T-helper 2 cell treated with Interferon-gamma antibody and Interleukin-4, amounts not matched to agents 100 ng/mL and 5 ng/mL, for 36 hours (primary cell): ENCODE data around the gene COG5. TPM values are rescaled to one million over a fixed set of nuclear protein-coding genes. Genes with fewer than 3 reads are reported as not detected.
"Not testable (repeated sequence)": the region's sequence is repeated elsewhere in the genome, so short reads cannot be mapped to it uniquely, and the experiment has no call there.

Experiments used
- intact Hi-C: fragments of 100-400 bp; cut with micrococcal nuclease; formaldehyde crosslinking; loops from one replicate; pipeline ENCODE4 v1.15.1; 2023
- total RNA-seq: library from RNA; stranded (reverse); gene quantifications from 2 replicates; pipeline ENCODE4 v1.2.3, GENCODE V29; 2022

The COG5 gene
- total RNA-seq, 1 donor from 2014 or later: 35.9 TPM

DNA sequence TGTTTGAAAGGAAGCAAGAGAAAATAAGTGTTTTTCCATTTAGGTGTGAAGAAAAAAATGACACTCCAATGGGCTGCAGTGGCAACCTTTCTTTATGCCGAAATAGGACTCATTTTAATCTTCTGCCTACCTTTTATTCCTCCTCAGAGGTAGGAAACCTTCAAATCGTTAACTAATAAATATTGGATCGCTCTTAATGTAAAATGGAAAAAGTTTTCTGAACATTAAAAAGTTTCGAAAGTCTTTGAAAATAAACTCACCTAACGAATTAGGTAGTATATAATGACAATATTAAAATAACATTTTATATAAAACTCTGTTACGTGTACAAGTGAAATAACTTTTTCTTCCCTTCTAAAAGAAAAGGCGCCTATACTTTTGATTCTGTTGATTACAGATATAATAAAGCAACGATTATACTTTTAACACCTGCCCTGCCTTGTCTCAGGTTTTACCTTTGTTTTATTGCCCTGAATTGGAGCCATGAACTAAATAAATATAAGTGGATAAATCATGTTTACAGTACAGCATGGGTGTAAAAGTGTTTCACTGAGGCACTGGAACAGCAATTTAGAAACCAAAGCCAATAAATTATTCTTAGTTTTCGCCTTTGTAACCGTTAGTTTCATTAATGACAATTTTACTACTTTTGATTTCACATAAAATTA lies 17.1 kb upstream of the COG5 start:
- intact Hi-C loops: loop anchor here (1.0 to 5.0 kb wide), 7 partner anchors 18 to 412 kb away; partner anchors contain the start of genes COG5, DLD, DUS4L and HBP1

DNA sequence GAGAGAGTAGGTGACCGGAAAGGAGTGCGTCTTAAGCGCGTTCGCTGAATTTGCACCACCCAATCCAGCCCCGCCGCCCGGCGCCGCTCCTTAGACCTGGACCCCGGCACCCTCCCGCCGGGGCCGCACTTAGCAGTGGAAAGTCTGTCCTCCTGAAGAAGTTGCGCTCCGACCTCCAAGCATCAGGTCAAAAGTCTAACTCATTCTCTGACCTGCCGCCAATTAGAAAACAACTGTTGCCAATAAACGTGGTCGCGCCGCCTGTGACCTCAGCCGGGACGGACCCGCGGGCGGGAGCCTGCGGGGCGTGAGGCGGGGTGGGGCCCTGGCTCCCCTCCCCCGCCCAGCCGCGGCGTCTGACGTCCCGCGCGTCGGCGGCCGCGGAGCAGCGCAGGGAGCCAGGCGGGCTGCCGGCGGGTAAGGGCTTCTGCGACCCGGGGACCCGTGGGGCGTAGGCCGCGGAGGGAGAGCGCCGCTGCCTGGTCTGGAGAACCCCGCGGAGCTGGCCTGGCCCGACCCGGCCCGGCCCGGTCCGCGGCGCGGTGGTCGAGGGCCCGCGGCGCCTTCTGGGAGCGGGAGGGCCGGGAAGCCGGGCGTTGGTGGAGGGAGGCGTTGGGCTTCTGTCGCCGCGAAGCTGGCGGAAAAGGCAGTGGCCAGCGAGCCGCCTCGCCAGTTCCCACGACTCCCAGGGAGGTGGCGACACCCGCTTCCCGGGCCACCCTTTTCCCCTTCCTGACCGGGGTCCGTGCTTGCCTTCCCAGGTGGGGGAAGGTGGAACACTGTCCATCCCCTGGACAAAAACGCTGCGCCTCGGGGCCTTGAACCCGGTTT lies 16.4 kb upstream of the COG5 start, which contains the start of gene BCAP29:
BCAP29 (plus strand) TSS at position 362 of the 831 bp plus-strand sequence. CDS start 527 bp downstream, outside the sequence.
- intact Hi-C loops: loop anchor here (1.0 to 5.0 kb wide), 7 partner anchors 17 to 411 kb away; partner anchors contain the start of genes COG5, DLD, DUS4L and HBP1

DNA sequence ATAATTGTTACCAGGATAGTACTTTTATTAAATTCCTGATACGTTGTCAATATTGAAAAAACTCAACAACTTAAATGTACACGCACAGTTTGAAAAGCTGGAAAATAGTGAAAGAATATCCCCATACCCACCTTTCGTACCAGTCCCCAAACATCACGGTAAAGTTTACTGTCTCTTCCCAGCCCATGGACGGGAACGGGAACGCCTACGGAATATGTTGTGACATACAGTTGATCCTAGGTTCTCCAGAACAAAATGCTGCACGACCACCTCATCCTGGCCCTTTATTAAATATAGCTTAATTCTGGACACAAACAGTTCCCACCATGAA lies 15.8 kb upstream of the COG5 start:
- intact Hi-C loops: no loop called here

DNA sequence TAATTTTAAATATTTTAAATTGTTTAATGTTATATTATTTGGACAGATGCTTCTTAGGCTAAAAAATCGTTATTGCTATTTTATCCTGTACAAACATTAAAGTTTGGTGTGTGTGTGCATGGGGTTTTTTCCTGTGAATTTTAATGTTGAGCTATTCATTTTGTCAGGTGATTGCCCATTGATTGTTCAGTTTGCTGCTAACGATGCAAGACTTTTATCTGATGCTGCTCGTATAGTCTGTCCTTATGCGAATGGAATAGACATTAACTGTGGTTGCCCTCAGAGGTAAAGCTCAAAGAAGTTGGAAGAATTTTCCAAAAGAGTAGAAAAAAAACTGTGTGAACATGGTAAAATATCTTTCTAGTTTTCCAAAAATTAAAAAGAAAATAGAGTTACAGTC lies 9.8 kb upstream of the COG5 start:
- intact Hi-C loops: no loop called here

DNA sequence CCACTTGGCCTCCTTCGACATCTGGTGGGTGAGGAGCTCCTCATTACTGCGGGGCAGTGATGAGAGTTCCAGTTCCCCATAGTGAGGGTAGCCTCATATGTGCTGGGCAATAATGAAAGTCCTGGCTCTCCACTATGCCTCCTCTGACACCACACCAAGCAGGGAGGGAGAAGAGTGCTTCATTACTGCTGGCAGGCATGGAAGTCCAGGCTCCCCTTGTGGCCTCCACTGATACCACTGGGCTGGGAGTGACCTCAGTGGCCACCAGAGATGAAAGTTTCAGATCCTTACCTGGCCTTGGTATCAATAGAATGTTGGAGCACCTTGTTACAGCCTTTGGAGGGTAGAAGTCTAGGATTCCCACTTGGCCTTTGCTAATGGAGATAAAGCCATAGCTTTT lies 6.6 kb upstream of the COG5 start:
- intact Hi-C loops: no loop called here

DNA sequence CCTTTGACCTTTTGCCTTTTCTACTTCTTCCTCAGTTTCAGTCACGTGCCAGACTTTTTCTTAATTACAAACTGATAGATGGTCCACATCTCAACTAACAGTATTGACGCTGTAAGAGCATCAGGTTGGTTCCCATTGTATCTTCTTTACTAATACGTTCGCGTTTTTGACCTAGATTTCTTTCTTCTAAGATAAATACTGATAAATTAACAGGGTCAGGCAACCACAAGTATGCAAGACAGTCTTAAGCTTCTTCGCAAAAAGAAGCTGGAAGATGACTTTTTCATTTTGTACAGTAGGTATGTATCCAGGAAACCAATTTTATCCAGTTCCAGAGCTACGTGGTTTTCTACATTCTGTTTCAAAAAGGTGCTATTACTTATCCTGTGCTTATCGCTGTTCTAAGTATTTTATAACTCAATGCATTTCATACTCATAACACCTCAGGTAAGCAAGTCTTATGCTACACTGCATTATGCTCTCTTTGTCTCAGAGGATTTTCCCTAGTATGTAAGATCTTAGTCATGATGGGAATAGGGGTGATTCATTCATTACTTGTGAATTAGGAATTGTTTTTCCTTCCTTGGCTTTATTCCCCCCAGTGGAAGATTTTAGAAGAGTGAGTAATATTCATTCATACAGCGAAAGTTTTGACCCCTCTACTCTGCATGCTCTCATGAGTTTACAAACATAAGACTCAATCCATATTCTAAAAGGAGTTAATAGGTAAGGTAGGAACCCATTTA lies 1.0 kb upstream of the COG5 start:
- intact Hi-C loops: loop anchor here (1.0 to 5.0 kb wide), 2 partner anchors 161 to 1003 kb away; partner anchors contain the start of genes DNAJB9 and THAP5

DNA sequence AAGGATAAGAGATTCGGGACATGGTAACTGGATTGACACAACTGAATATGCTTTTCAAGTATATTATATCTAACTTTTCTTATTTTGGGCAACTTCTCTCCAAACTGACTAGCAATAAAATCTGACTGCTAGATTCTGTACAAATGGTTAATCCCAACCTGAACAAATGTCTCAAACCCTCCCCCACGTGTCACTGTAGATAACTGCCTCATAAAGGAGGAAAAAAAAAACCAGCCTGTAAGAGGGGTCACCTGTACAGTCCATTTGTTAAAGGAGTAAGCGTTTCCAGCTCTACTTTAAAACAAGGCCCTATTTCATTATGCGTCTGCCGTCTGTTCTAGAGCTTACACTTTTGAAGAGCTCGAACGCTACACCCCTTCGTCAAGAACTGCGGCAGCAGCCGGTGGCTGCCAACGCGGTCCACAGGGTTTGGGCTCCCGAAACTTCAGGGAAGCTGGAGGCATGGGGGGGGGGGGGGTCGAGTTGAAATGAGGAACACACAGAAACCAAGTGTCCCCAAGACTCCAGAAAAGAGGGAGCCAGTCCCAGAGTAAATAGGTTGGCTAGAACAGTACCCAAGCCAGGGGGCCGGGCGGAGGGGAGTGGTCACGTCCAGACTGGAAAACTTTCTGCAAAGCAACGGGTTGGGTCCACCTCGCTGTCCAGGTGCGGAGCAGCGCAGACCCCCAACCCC lies 492 bp downstream of the COG5 start:
- intact Hi-C loops: loop anchor here (1.0 to 5.0 kb wide), 6 partner anchors 17 to 1004 kb away; partner anchors contain the start of genes BCAP29, DLD, DNAJB9 and THAP5

DNA sequence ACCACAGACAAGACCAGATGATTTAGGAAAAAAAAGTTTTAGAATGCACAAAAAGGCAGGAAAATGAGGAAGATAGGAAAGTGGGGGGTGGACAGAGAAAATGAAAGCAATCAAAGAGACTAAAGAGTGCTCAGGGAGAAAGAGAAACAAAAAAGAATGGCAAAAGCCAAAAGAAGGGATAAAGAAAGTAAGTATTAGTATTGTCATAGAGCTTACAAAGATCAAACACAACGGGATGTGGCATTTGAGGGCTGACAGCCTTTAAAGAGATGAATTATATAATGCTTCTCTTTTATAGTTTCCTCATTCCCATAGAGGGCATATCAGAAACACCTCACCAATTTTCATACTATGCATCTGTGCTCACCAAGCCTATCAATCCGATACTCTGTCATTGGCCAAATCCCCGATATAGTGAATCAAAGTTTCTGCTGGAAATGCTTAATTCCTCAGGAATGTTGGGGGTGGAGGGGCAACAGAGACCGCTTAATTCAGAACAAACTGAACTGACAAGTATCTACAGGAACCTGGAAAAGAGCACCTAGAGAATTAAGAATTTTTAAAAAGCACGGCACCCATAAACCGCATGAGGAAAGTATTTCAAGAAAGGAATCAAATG lies 2.7 kb downstream of the COG5 start:
- intact Hi-C loops: loop anchor here (5.0 kb wide), 1 partner anchor 1006 kb away; the partner anchor contains the start of genes DNAJB9 and THAP5

DNA sequence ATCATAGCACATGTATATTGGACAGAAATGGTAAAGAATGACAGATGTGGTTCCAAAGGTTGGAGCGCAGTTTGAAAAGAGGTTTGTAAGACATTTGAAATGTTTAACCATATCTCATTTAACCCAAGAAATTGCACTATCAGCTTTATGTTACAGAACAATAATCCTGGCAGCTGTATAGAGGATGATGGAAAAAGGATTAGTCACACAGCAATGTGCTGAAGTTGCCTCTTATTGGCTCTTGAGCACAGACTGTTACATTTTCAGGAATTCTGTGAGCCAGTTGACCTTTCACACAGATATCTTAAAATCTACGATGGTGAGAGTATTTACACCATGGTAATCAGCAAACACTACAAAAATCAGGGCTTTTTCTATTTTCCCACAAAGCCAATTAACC lies 3.9 kb downstream of the COG5 start:
- intact Hi-C loops: loop anchor here (5.0 kb wide), 1 partner anchor 1007 kb away; the partner anchor contains the start of genes DNAJB9 and THAP5

DNA sequence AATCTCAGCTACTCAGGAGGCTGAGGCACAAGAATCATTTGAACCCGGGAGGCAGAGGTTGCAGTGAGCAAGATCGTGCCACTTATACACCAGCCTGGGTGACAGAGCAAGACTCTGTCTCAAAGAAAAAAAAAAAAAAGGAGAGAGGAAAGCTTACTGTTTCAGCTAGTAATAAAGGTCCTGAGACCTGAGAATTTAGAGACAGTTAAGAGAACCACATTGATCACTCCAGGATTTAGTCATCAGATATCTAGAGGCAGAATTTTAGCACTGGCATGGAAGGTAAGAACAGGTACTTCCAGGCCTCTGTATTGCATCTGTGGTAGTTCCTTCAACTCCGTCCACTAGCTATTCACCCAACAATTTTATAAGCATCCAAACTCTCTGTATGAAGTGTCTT lies 7.8 kb downstream of the COG5 start:
- intact Hi-C loops: no loop called here

DNA sequence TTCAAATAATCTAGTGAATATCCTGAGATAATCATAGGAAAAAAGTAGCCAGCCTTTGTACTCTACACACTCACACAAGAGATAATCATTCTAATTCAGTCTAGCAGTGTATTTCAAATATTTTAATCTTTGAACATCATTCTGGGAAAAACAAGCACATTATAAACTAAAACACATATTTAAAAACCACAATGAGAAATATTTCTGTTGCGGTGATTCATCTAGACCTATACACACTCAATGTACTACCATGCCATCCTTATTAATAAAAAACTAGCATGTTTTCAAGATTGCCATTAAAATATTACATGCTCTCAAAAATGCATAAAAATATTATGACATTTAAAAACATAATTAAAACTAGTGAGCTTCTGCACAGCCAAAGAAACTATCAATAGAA lies 11.8 kb downstream of the COG5 start:
- intact Hi-C loops: no loop called here

DNA sequence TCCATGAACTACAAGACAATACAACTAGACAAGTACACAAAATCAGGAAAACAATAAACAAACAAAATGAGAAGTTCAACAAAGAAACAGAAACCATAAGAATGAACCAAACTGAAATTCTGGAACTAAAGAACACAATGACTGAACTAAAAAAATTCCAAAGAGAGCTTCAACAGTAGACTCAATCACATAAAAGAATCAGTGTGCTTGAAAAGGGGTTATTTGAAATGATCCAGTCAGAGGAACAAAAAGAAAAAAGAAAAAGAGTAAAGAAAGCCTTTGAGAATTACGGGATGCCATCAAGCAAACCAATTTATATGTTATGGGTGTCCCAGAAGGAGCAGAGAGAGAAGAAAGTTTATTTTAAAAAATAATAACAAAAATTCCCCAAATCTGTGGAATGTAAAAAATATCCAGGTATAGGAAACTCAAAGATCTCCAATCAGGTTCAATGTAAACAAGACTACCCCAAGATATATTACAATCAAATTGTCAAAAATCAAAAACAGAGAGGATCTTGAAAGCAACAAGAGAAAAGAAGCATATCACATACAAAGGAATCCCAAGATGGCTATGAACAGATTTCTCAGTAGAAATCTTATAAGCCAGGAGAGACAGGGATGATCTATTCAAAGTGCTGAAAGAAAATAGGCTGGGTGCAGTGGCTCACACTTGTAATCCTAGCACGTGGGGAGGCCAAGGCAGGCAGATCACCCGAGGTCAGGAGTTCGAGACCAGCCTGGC lies 18.7 kb downstream of the COG5 start:
- intact Hi-C loops: no loop called here

DNA sequence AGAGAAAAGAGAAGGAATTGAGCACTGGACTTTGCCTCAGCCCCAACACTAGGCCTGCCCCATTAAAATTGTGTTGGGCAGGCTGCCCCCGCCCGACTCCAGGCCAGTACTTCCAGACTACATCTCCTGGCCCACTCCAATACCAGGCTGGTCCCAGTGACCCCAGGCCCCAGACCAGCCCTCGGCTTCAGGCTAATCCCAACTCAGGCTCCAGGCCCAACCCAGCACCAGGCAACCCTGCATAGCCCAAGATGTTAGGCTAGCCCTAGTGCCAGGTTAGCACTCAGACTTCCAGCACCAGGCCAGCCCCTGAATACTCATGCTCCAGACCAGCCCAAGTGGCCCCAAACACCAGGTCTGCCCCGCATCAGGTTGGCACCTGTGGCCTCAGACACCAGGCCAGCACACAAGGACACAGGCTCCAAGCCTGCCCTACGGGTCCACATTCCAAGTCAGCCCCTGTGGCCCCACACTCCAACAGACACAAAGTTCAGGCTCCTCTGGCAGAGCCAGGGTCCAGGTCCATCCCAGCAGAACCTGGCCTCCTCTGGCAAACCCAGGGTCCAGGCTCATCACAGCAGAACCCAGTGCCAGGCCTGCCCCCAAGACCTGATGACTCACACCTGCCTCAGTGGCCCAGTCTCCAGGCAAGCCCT lies 20.3 kb downstream of the COG5 start:
- intact Hi-C loops: no loop called here

DNA sequence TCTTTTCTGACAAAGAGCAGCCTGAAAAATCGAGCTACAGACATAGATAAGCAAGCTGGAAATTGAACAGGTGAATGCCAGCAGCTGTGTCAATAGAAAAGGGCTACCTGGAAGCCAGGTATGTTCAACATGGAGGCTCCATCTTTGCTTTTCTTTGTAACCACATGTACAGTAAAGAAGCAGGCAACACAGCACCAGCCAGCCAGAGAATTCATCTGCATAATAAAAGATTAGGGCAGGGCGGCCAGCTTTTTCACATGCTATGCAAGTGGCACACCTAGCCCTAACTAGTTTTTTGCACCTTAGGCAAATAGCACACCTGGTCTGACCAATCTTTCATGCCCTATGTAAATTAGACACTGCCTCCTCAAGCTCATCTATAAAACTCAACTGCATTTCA lies 25.7 kb downstream of the COG5 start:
- intact Hi-C loops: no loop called here

DNA sequence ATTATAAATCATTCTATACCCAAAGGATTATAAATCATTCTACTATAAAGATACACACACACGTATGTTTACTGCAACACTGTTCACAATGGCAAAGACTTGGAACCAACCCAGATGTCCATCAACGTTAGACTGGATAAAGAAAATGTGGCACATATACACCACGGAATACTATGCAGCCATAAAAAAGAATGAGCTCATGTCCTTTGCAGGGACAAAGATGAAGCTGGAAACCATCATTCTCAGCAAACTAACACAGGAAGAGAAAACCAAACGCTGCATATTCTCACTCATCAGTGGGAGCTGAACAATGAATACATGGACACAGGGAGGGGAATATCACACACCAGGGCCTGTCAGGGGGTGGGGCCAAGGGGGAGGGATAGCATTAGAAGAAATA lies 26.5 kb downstream of the COG5 start:
- intact Hi-C loops: not testable (repeated sequence)

DNA sequence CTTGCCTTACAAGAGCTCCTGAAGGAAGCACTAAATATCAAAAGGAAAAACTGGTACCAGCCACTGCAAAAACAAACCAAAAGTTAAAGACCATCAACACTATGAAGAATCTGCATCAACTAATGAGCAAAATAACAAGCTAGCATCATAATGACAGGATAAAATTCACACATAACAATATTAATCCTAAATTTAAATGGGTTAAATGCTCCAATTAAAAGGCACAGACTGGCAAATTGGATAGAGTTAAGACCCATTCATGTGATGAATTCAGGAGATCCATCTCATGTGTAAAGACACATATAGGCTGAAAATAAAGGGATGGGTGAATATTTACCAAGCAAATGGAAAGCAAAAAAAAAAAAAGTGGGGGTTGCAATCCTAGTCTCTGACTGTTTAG lies 29.6 kb downstream of the COG5 start:
- intact Hi-C loops: no loop called here

DNA sequence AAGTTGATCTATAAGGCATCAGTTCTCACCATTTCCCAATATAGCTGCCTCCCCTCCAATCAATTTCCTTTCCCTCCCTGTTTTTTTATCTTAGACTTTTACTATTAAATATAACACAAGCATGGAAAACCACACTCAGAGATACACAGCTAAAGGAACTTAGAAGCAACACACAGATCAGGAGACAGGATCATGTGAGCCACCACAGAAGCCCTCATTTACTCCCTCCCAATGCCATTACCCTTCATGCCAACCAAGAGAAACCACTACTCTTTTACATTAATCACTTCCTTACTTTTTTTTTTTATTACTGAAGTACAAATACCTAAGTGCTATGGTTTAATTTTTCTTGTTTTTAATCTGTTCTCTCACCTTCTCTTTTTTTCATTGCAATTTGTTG lies 33.0 kb downstream of the COG5 start:
- intact Hi-C loops: no loop called here

DNA sequence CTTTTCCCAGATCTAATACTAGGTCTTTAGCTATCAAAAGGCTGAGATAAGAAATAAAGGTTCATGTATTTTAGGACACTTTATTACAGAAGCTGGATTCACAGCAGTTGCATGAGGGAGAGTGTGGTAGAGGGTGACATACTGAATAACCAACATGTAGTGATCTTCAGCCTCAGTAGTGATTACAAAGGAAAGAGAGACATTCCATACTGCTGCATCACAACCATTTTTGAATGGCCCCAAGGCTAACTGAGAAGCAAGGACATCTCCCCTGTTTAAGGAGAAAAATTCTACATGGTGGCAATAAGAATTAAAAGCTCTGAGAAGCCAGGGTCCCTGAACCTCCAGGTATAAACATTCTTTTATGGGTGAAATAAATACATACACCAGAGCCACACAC lies 35.3 kb downstream of the COG5 start:
- intact Hi-C loops: no loop called here

DNA sequence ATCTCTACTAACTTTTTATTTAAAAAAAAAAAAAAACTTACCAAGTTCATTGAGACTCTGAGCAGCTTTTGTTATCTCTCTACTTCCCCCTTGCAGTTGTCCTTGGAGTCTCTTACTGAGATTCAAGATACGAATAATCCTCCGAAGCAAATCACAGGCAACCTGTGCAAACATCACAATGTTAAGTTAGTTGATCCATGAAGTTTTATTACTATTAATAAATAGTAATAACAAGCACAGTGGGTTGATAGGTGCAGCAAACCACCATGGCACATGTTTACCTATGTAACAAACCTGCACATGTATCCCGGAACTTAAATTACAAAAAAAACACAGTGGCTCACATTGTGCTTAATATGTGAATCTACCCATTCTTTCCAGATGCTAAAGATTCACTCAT lies 36.5 kb downstream of the COG5 start:
- intact Hi-C loops: no loop called here
